Measurements from ENCODE around the gene GBF1. TPM values are rescaled to one million over a fixed set of nuclear protein-coding genes. Genes with fewer than 3 reads are reported as not detected.

GBF1 gene, protein sequence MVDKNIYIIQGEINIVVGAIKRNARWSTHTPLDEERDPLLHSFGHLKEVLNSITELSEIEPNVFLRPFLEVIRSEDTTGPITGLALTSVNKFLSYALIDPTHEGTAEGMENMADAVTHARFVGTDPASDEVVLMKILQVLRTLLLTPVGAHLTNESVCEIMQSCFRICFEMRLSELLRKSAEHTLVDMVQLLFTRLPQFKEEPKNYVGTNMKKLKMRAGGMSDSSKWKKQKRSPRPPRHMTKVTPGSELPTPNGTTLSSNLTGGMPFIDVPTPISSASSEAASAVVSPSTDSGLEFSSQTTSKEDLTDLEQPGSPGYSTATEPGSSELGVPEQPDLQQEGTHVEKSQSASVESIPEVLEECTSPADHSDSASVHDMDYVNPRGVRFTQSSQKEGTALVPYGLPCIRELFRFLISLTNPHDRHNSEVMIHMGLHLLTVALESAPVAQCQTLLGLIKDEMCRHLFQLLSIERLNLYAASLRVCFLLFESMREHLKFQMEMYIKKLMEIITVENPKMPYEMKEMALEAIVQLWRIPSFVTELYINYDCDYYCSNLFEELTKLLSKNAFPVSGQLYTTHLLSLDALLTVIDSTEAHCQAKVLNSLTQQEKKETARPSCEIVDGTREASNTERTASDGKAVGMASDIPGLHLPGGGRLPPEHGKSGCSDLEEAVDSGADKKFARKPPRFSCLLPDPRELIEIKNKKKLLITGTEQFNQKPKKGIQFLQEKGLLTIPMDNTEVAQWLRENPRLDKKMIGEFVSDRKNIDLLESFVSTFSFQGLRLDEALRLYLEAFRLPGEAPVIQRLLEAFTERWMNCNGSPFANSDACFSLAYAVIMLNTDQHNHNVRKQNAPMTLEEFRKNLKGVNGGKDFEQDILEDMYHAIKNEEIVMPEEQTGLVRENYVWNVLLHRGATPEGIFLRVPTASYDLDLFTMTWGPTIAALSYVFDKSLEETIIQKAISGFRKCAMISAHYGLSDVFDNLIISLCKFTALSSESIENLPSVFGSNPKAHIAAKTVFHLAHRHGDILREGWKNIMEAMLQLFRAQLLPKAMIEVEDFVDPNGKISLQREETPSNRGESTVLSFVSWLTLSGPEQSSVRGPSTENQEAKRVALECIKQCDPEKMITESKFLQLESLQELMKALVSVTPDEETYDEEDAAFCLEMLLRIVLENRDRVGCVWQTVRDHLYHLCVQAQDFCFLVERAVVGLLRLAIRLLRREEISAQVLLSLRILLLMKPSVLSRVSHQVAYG (N-terminal part only)
- 13.3 and 13.8 TPM in 2 replicates for total RNA-seq

DNA sequence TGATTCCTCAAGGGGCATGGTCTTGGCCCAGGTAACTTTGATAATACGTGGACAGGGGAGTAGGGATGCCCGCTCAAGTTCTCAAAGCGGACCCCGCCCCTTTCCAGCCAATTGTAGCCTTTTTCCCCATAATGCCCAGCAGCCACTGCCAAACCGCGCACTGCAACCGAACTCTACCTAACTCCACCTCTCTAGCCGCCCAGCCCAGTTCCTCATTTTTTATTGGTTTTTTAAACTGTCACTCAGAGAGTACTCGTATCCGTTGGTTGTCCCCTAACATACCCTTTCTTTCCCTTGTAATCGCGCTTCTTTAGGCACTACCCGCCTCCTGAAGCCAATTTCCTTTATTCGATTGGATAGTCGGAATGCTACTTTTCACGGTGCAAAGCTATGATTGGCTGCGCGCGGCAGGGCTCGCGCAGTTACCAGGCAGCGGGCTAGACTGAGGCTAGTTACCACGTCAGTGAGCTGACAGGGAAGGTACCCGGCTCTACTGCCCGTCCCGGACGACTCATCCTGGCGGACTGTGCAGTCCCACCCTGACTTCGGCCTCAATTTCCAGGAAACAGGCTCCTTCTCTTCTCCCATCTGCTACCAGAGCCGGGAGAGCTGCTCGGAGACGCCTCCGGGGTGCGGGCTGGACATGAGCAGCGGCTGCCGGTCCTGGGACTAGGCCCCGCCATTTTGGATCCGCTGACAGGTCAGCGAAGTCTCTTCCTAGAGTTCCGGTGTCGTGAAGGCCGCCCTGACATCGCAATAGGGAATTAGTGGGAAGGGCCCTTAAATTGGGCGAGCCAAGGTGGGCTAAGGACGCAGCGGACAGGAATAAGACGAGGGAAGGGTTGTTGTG lies at the start of gene GBF1:
GBF1 (plus strand) TSS at position 451 of the 850 bp plus-strand sequence. CDS start 13,407 bp downstream, outside the sequence.

DNA sequence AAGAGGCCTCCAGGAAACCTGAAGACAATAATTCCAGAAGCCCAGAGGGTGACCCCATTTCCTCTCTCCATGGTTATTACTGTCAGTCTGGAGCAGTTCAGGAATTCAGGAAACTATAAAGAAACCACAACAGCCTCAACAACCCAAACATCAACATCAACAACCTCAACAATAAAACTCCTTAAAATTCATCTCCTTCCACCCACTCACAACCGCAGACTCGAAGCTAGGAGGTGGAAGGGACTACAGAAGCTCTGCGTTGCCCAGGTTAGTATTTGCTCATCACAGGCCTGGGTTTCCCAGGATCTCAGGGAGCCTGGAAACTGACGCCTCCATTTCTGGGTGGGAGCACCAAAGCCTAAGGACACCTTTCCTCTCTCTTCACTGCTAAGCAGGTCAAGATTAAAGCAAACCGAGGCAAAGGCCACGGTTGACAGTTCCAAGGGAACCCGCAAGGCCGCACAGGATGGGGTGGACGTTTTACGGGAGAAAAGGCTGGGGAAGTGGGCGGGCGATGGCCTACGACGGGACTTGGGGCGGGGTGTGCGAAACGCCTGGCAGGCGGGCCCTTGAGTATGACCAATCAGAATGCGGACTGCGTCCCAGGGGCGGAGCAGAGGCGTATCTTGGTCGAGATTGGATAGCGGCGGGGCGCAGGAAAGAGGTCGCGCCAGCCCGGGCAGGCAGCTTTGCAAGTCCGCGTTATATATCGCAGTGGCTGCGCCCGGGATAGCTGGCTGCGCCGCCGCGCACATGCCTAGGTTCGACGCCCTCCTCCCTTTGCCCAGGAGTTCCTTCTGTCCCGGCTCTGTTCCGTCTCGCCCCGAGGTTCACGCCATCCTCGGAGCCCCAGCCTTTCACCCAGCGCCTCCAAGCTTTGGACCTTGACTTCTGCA lies 19.4 kb upstream of the GBF1 start, which contains the start of gene ELOVL3:
ELOVL3 (plus strand) TSS at position 654 of the 896 bp plus-strand sequence. CDS start 250 bp downstream, outside the sequence.

DNA sequence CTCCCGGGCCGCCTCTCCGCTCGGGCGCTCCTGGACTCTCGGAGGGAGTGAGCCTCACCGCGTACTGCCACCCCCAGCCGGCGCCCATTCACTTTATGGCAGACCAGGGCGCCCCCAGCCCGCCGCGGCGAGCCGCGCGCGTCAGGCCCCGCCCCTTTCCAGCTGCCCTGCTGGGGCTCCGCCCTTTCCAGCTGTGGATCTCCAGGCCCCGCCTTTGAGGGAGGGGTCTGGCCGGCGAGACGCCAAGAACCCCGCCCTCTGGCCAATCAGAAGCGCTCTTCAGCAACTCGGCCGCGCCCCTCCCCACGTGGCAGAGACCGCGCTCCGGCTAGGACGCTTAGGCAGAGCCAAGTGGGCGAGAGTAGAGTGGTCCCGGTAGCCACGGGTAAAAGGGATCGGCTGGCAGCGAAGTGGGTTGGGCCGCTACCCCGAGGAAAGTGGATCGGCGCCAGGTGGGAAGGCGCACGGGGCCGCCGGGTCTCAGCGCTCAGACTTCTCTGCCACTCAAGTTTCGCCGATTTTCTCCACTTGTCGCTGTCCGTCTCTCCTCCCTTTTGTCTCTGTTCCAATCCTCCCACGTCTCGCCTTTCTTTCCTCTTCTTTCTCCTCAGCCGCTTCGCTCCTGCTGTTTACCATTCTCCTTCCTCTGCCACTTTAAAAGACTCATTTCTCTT lies 3.8 kb upstream of the GBF1 start, which contains the start of gene PITX3:
PITX3 (minus strand) TSS at position 69 of the 674 bp plus-strand sequence. CDS start 9,432 bp downstream, outside the sequence.

DNA sequence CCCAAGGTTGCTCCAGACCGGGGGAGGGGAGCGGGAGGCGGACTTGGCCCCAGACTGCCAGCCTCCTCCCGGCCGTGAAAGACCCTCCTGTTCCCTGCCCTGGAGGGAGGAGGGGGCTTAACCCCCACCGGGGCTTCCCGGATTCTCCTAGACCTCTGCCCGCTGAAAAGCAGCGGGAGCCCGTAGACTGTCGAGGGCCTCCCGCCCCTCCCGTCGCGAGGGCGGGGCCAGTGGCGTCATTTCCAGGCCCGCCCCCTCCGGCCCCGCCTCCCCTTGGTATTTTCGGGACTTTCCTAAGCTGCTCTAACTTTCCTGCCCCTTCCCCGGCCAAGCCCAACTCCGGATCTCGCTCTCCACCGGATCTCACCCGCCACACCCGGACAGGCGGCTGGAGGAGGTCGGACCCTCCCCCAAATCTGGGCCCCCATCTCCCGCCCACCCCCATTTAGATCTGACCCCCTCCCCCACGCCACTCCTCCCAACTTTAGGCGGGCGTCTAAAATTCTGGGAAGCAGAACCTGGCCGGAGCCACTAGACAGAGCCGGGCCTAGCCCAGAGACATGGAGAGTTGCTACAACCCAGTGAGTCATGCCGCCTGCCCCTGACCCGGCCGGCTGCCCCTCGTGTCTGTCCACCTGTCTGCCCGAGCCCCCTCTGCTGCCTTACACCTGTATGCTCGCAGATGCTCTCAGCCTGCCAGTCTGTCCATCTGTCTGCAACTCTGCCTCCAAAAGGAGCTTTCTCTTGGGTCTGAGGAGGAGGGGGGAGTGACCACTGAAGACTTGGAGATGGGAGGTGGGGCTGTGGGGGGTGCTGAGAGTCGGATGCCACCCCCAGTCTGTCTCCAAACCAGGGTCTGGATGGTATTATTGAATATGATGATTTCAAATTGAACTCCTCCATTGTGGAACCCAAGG lies 150.3 kb downstream of the GBF1 start, which contains the start of gene NFKB2:
NFKB2 (plus strand) TSS at position 306 of the 917 bp plus-strand sequence; CDS start at position 561, 255 bp downstream.

DNA sequence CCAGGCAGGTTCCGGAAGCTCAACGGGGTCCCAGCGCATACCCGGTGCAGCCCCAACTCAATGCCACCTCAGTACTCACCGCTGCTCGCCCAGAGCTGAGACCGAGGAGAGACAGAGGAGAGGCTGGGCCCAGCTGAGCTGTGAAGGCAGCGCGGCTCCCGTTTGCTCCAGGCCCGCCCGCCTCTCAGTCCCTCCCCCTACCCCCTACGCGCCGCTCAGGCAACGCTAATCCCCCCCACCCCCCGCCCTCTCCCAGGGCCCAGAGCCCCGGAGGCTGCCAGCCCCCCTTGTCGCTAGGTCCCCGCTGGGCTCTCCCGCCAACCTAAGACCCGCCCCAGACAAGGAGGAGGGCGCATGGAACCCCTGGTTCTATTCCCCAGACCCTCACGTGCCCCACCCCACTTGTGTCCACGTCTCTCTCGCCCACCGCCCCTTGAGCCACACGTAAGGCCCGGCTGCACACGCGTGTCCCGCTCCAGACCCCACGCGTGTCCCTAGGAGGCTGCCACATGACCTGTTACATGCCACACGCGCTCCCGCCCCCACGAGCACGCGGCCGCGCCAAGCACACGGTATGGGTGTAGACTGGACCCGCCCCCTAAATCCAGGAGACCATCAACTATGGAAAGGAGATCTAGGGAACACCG lies 173.4 kb downstream of the GBF1 start, which contains the start of gene PSD:
PSD (minus strand) TSS at position 164 of the 647 bp plus-strand sequence. CDS start 1,747 bp downstream, outside the sequence.

DNA sequence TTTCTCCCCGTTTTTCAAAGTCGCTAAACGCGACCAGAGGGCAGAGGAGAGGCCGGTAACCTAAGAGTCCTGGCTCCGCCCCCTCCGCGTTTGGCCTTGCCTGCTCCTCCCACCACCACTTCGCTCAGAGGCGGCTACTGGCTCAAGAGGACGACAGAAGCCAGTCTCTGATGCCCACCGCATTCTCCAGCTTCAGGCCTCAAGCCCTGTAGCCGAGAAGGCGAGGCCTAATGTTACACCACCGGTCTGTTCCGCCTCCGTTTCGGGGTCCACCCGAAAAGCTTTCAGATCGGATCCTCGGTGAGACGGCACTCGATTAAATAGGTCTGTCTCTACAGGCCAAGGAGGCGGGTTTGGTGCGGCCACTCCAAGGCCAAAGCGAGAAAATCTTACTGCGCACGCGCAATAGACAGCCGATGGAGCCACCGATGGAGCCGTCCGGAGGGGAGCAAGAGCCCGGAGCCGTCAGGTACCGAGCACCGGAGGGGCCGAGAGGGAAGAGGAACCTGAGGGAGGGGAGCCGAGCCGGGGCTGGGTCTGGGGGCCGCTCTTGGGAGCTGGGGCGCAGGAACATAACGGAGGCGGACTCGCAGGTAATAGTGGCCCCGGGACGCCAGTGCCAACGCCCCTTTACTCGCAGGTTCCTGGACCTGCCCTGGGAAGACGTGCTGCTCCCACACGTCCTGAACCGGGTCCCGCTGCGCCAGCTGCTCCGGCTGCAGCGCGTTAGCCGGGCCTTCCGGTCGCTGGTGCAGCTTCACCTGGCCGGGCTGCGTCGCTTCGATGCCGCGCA lies 175.6 kb downstream of the GBF1 start, which contains the start of gene FBXL15:
FBXL15 (plus strand) TSS at position 123 of the 793 bp plus-strand sequence; CDS start at position 417, 294 bp downstream.

Other genes with a start within 250 kb of the GBF1 start
- gene ARMH3, start 189.4 kb upstream of the GBF1 start, total RNA-seq, result 5.8 and 10.3 TPM in 2 replicates
- 35.4 and 36.6 TPM in 2 replicates for gene HPS6, start 180.2 kb upstream of the GBF1 start, total RNA-seq
- 24.0 and 25.5 TPM in 2 replicates for gene LDB1, start 125.2 kb upstream of the GBF1 start, total RNA-seq
- gene PPRC1, start 112.5 kb upstream of the GBF1 start, total RNA-seq, result 10.0 and 12.0 TPM in 2 replicates
- 42.9 and 51.5 TPM in 2 replicates for gene NOLC1, start 93.1 kb upstream of the GBF1 start, total RNA-seq
- gene ELOVL3, start 19.2 kb upstream of the GBF1 start, total RNA-seq, result not detected in 2 replicates
- gene PITX3, start 4.0 kb upstream of the GBF1 start, total RNA-seq, result not detected in 2 replicates
- gene NFKB2, start 150.2 kb downstream of the GBF1 start, total RNA-seq, result 10.4 and 16.7 TPM in 2 replicates
- under 0.01 and 0.46 TPM in 2 replicates for gene PSD, start 173.3 kb downstream of the GBF1 start, total RNA-seq
- 8.7 and 10.7 TPM in 2 replicates for gene FBXL15, start 175.3 kb downstream of the GBF1 start, total RNA-seq
- 70.5 and 73.1 TPM in 2 replicates for gene CUEDC2, start 187.0 kb downstream of the GBF1 start, total RNA-seq
- gene C10orf95, start 206.0 kb downstream of the GBF1 start, total RNA-seq, result not detected in 2 replicates

All from epithelial cell of umbilical artery (primary cell).